Sigmoid colon (tissue), 7 donors: Measurements from ENCODE around the gene UAP1. TPM values are rescaled to one million over a fixed set of nuclear protein-coding genes. Genes with fewer than 3 reads are reported as not detected.
"Not testable (repeated sequence)": the region's sequence is repeated elsewhere in the genome, so short reads cannot be mapped to it uniquely, and the experiment has no call there.

Source experiments
- DNase-seq: peaks from one replicate; pipeline ENCODE4 v3.0.0-alpha.2; 2019
- H3K27ac ChIP-seq, 4 donors: fragments of 200-600 bp; sonication (generic); one replicate each; pipeline ENCODE4 v1.5.1; 2016 to 2019; ENCODE audit warnings: mild to moderate bottlenecking in 1 of 4
- H3K27me3 ChIP-seq, 3 donors: fragments of 200-600 bp; sonication (generic); one replicate each; pipeline ENCODE4 v1.5.1; 2019; ENCODE audit warnings: mild to moderate bottlenecking in 1 of 3
- H3K36me3 ChIP-seq, 4 donors: fragments of 200-600 bp; sonication (generic); one replicate each; pipeline ENCODE4 v1.5.1; 2016 to 2019
- H3K4me1 ChIP-seq, 4 donors: fragments of 200-600 bp; sonication (generic); one replicate each; pipeline ENCODE4 v1.5.1; 2017 to 2019
- H3K4me3 ChIP-seq, 4 donors: fragments of 200-600 bp; sonication (generic); one replicate each; pipeline ENCODE4 v1.5.1; 2017 to 2019; ENCODE audit warnings: mild to moderate bottlenecking in 2 of 4, moderate library complexity in 1 of 4
- H3K9me3 ChIP-seq, 4 donors: fragments of 200-600 bp in 3 of 4; sonication (generic) in 3 of 4; one replicate each; pipeline versions ENCODE4 v1.5.1 to v1.6.1; 2013 to 2019
- CTCF ChIP-seq, 4 experiments: fragments of 450-650 bp in 3 of 4; fragments of 200-600 bp in 1 of 4; IDR thresholded peaks; one replicate each; pipeline ENCODE4 v1.5.1; 2016 to 2019; ENCODE audit warnings: antibody characterized with exemption in 4 of 4, mild to moderate bottlenecking in 3 of 4, moderate library complexity in 2 of 4
- EP300 ChIP-seq, 4 donors: sonication (generic); formaldehyde crosslinking; IDR thresholded peaks; one replicate each; pipeline ENCODE4 v1.6.1; 2017; ENCODE audit warnings: antibody characterized with exemption in 4 of 4
- POLR2A ChIP-seq, 2 donors: fragments of 450-650 bp; IDR thresholded peaks; one replicate each; pipeline ENCODE4 v1.6.1; 2016; ENCODE audit warnings: antibody characterized with exemption in 2 of 2, mild to moderate bottlenecking in 2 of 2, moderate library complexity in 2 of 2
- POLR2AphosphoS5 ChIP-seq, 4 donors: sonication (generic); formaldehyde crosslinking; IDR thresholded peaks; one replicate each; pipeline ENCODE4 v1.6.1; 2017; ENCODE audit warnings: antibody characterized with exemption in 4 of 4
- WGBS, 2 donors: extraction: QIAGEN DNeasy Blood & Tissue Kit; methylation state at CpG; one replicate each; pipeline ENCODE4 v1.1.7; 2013; 5-methylcytosine and 5-hydroxymethylcytosine counted together
- intact Hi-C: fragments of 100-400 bp; cut with DNase I; formaldehyde crosslinking; loops from one replicate; pipeline ENCODE4 v1.15.1; 2023
- polyA plus RNA-seq, 3 donors: library from polyadenylated mRNA; stranded (reverse); fragments of 200-250 nt; gene quantifications; one replicate each; pipeline ENCODE4 v1.2.3, GENCODE V29; 2013
- total RNA-seq, 4 donors: library from RNA; depleted of rRNA; stranded (reverse); fragments of >200 nt; gene quantifications; one replicate each; pipeline ENCODE4 v1.1.0, GENCODE V29; 2016
- donor health status: healthy with polysubstance abuse.
- donor health status: Bipolar disorder and iron deficiency.
- donor health status: healthy.

Gene UAP1
- total and polyA plus RNA-seq, 7 donors, result 55.5 to 145 (median 83.6) TPM

DNA sequence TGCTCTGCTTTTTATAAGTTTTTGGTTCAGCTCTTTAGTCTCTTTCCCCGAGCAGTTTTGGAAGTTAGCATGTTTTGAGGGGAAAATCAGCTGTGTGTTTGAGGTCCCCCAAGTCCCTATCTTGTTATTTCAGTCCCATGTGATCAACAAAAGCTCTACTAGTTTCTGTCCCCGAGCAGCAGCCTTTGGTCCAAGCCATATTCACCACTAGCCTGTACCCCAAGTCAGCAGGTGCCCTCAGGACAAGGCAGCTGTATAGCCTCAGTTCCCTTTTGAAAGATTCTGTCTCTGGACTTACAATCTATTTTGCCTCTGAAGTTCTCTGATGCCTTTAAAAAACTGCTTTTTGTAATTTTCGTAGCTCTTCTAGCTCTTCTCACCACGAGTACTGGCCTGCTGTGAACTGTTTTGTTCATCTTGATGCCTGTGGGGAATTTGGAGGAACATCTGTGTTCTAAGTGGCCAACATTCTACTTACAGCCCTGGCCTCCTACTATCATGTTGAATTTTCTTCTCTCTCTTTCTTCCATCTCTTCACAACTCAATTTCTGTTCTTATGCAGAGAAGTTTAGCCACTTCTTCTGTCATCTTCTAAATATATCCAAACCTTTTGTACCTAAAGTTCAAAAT lies 16.7 kb downstream of the UAP1 start:
- intact Hi-C loops, result no loop called here
- no peak overlapping the region for H3K4me3 ChIP-seq
- 86 to 87% methylated on average over 4 of the region's 4 CpGs for WGBS, 2 donors
- H3K4me1 ChIP-seq, result peaks cover 0 to 10% (median 8%) of the 10 kb centered on the region in 4 donors
- no peak for TF ChIP-seq CTCF (IDR thresholded peaks at IDR 0.05)
- no peak for TF ChIP-seq POLR2A (IDR thresholded peaks at IDR 0.05)
- TF ChIP-seq POLR2AphosphoS5 (IDR thresholded peaks at IDR 0.05), result no peak
- TF ChIP-seq EP300 (IDR thresholded peaks at IDR 0.05), result no peak
- H3K27ac ChIP-seq, result peak overlapping the region in 1 of 4 donors; percentile 10
- H3K9me3 ChIP-seq, result no peaks in the 10 kb centered on the region
- no peak for DNase-seq
- H3K27me3 ChIP-seq, result no peaks in the 10 kb centered on the region
- peaks cover 0 to 40% (median 10%) of the 10 kb centered on the region in 4 donors for H3K36me3 ChIP-seq

DNA sequence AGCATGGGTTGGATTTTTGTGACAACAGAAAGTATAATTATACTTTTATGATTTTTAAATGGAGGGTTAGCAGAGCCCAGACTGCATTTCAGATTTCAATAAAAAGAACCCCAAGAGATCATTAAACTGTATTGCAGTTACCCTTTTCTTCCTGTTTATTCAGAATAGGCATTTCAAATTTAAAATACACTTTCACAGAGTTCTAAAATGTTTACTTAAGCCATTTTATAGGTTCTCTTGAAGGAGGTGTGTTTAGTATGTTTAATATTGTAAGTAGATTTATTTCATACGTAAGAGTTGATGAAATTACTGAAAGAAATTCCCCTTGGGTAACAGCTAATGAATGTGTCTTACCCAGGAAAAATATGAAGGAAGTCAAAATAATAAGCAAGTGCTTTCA lies 17.4 kb downstream of the UAP1 start:
- Histone ChIP-seq H3K4me3 (no peak overlapping the region), H3K36me3 (peaks cover 0 to 48% (median 10%) of the 10 kb centered on the region in 4 donors), H3K4me1 (peaks cover 0 to 10% (median 8%) of the 10 kb centered on the region in 4 donors), H3K27me3 (no peaks in the 10 kb centered on the region), H3K9me3 (no peaks in the 10 kb centered on the region), H3K27ac (no peak overlapping the region)
- intact Hi-C loops, result no loop called here
- TF ChIP-seq EP300 (IDR thresholded peaks at IDR 0.05), result no peak
- DNase-seq, result no peak
- WGBS, 2 donors, result 24 to 65% methylated on average over 1 of the region's 1 CpG

DNA sequence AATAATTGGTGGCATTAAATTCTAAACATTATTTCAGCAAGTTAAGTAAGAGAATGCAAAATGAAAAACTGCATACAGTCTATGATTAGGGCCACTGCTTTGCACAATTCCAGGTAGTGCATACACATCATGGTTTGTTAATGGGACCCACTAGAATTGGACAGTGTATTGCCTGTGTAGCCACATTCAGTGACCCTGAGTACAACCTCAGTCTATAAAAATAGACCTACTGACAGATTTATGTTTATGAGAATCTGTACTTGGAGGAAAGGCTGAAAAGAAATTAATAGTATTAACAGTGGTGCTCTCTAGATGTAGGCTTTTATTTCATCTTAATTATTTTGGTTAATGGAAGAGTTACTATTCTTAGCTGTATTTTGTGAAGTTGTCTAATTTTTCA lies 18.8 kb downstream of the UAP1 start:
- Histone ChIP-seq H3K4me1 (peaks cover 0 to 10% (median 8%) of the 10 kb centered on the region in 4 donors), H3K27ac (no peak overlapping the region), H3K36me3 (peaks cover 0 to 61% (median 19%) of the 10 kb centered on the region in 4 donors), H3K9me3 (no peaks in the 10 kb centered on the region), H3K4me3 (no peak overlapping the region), H3K27me3 (no peaks in the 10 kb centered on the region)
- TF ChIP-seq POLR2AphosphoS5 (IDR thresholded peaks at IDR 0.05) (no peak), EP300 (IDR thresholded peaks at IDR 0.05) (no peak), POLR2A (IDR thresholded peaks at IDR 0.05) (no peak), CTCF (IDR thresholded peaks at IDR 0.05) (no peak)
- DNase-seq, result no peak
- intact Hi-C loops, result no loop called here

GRCh38 chr1:162582901-162583300 lies 21.4 kb downstream of the UAP1 start:
- H3K9me3 ChIP-seq, intact Hi-C loops, DNase-seq, H3K4me3 ChIP-seq, H3K27ac ChIP-seq, H3K27me3 ChIP-seq: not testable (repeated sequence)
- Histone ChIP-seq H3K36me3 (peaks cover 0 to 67% (median 17%) of the 10 kb centered on the region in 4 donors), H3K4me1 (peaks cover 0 to 10% (median 8%) of the 10 kb centered on the region in 4 donors)
- 78 to 86% methylated on average over 6 of the region's 6 CpGs for WGBS, 2 donors

DNA sequence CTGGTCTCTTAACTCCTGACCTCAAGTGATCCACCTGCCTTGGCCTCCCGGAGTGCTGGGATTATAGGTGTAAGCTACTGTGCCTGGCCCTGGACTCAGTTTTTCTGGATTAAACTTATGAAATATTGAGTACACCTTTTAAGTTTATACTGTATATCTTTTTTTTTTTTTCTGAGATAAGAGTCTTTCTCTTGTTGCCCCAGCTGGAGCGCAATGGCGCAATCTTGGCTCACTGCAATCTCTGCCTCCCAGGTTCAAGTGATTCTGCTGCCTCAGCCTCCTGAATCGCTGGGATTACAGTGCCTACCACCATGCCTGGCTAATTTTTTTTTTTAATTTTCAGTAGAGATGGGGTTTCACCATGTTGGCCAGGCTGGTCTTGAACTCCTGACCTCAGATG lies 23.6 kb downstream of the UAP1 start:
- 96 to 98% methylated on average over 4 of the region's 4 CpGs for WGBS, 2 donors

DNA sequence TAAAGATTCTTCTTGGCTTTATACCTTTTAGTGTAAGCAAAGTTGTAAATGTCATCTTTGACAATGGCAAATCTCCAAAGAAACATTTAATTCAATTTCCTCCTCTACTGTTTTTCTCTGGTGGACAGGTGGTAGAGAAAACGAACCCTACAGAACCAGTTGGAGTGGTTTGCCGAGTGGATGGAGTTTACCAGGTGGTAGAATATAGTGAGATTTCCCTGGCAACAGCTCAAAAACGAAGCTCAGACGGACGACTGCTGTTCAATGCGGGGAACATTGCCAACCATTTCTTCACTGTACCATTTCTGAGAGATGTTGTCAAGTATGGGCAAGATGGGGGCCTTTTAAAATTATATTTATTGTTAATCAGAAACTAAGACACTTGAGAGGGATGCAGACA lies 25.8 kb downstream of the UAP1 start:
- 15 to 62% methylated on average over 6 of the region's 6 CpGs for WGBS, 2 donors
- Histone ChIP-seq H3K27ac (no peak overlapping the region), H3K9me3 (no peaks in the 10 kb centered on the region), H3K4me1 (no peaks in the 10 kb centered on the region), H3K36me3 (peaks cover 4 to 77% (median 17%) of the 10 kb centered on the region in 4 donors), H3K4me3 (no peak overlapping the region), H3K27me3 (no peaks in the 10 kb centered on the region)
- TF ChIP-seq POLR2AphosphoS5 (IDR thresholded peaks at IDR 0.05), result no peak
- intact Hi-C loops, result no loop called here
- no peak for DNase-seq

More for the DNA sequence above, 23.6 kb downstream of the UAP1 start:
- H3K27ac ChIP-seq, H3K9me3 ChIP-seq, H3K4me3 ChIP-seq, H3K27me3 ChIP-seq, intact Hi-C loops, DNase-seq, H3K4me1 ChIP-seq: not testable (repeated sequence)
- peaks cover 4 to 71% (median 19%) of the 10 kb centered on the region in 4 donors for H3K36me3 ChIP-seq

DNA sequence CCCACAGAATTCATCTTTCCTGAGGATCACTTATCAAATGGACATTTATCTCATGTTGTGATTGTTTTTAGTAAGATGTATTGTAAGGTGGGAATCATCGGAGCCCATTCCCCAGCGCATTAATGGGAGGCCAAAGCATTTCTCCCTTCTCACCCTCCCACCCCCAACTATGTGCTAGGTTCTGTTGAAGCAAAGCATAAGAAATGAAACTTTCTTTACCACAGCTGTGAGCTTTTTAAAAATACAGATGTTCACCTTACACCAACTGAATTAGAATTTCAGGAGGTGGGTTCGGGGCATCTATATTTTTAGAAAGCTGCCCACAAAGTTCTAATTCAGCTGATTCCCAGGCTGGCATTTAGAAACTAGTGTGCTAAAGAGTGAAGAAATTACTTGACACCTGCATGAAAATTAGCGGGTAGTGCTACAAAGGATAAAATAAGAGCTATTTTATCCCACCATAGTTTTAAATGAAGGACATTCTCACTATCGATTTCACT lies 26.3 kb downstream of the UAP1 start:
- Histone ChIP-seq H3K27ac (no peak overlapping the region), H3K9me3 (no peaks in the 10 kb centered on the region), H3K4me1 (no peaks in the 10 kb centered on the region), H3K4me3 (no peak overlapping the region), H3K27me3 (no peaks in the 10 kb centered on the region), H3K36me3 (peaks cover 4 to 79% (median 17%) of the 10 kb centered on the region in 4 donors)
- DNase-seq, result no peak
- no peak for TF ChIP-seq CTCF (IDR thresholded peaks at IDR 0.05)
- TF ChIP-seq POLR2AphosphoS5 (IDR thresholded peaks at IDR 0.05), result no peak
- TF ChIP-seq EP300 (IDR thresholded peaks at IDR 0.05), result no peak
- TF ChIP-seq POLR2A (IDR thresholded peaks at IDR 0.05), result no peak
- WGBS, 2 donors, result 94 to 98% methylated on average over 5 of the region's 5 CpGs
- intact Hi-C loops, result no loop called here
